B cell (primary cell): Measurements from ENCODE around the gene ZFAND6. TPM values are rescaled to one million over a fixed set of nuclear protein-coding genes. Genes with fewer than 3 reads are reported as not detected.
"Not testable (repeated sequence)": the region's sequence is repeated elsewhere in the genome, so short reads cannot be mapped to it uniquely, and the experiment has no call there.

Experiments
- ATAC-seq: fragments of 200-7000 bp; cut with Tn5 transposase; one replicate; pipeline ENCODE4 v1.10.0; 2021; ENCODE audit warnings: low read depth, mild to moderate bottlenecking, moderate number of reproducible peaks, moderate library complexity
- CTCF ChIA-PET: fragments of 350-600 bp; sonication (Branson Sonifier 250); formaldehyde crosslinking; loops from one replicate; lab custom pipeline; 2021; ENCODE audit warnings: antibody characterized with exemption, inconsistent platforms; lab: Charles Lee
- POLR2A ChIA-PET: fragments of 350-600 bp; sonication (Branson Sonifier 250); formaldehyde crosslinking; loops from one replicate; lab custom pipeline; 2021; ENCODE audit warnings: antibody characterized with exemption; lab: Charles Lee
- DNase-seq: peaks from one replicate; pipeline ENCODE4 v3.0.0; 2013
- H2AFZ ChIP-seq: 2 replicates; pipeline ENCODE4 v1.6.1; 2012; ENCODE audit warnings: mild to moderate bottlenecking, low read depth, low read length; ENCODE audit not compliant: insufficient read depth, poor library complexity, severe bottlenecking
- H3K27ac ChIP-seq, 2 donors: 1 replicate in 1 of 2; 2 replicates in 1 of 2; pipeline ENCODE4 v1.5.1; 2012 to 2013; ENCODE audit warnings: low read length in 2 of 2, mild to moderate bottlenecking in 2 of 2, moderate library complexity in 1 of 2
- H3K27me3 ChIP-seq, 4 experiments: fragments of 200-600 bp in 1 of 4; sonication (generic) in 1 of 4; replicated peaks in 1 of 4; 1 replicate in 2 of 4; 2 replicates in 2 of 4; pipeline versions ENCODE4 v1.6.1 to v1.7.0; 2013 to 2016; ENCODE audit warnings: low read length in 3 of 4, mild to moderate bottlenecking in 2 of 4, mixed read lengths in 1 of 4, moderate library complexity in 1 of 4; ENCODE audit not compliant: insufficient read depth in 4 of 4, control insufficient read depth in 3 of 4; ENCODE audit errors: control extremely low read depth in 1 of 4
- H3K36me3 ChIP-seq, 2 experiments: replicated peaks in 1 of 2; 1 replicate in 1 of 2; 2 replicates in 1 of 2; pipeline versions ENCODE4 v1.6.1 to v1.7.1; 2013; ENCODE audit warnings: low read length in 1 of 2; ENCODE audit not compliant: insufficient read depth in 2 of 2, control insufficient read depth in 1 of 2; ENCODE audit errors: control extremely low read depth in 1 of 2, extremely low read depth in 1 of 2
- H3K4me1 ChIP-seq, 2 donors: fragments of 200-600 bp in 1 of 2; sonication (generic) in 1 of 2; 1 replicate in 1 of 2; 2 replicates in 1 of 2; pipeline versions ENCODE4 v1.5.1 to v1.6.1; 2013 to 2017; ENCODE audit warnings: low read length in 2 of 2; ENCODE audit not compliant: control insufficient read depth in 2 of 2, insufficient read depth in 2 of 2
- H3K4me2 ChIP-seq: replicated peaks from 2 replicates; pipeline ENCODE3; 2012; ENCODE audit warnings: mild to moderate bottlenecking, low read depth, low read length; ENCODE audit not compliant: poor library complexity, severe bottlenecking
- H3K4me3 ChIP-seq, 5 experiments: fragments of 200-600 bp in 1 of 5; sonication (generic) in 1 of 5; 1 replicate in 3 of 5; 2 replicates in 2 of 5; pipeline versions ENCODE4 v1.5.1 to v1.7.0; 2011 to 2016; ENCODE audit warnings: low read length in 4 of 5, mild to moderate bottlenecking in 4 of 5, low read depth in 2 of 5, control low read depth in 1 of 5, moderate library complexity in 1 of 5; ENCODE audit not compliant: insufficient read depth in 1 of 5; ENCODE audit errors: control extremely low read depth in 1 of 5, extremely low read depth in 1 of 5
- H3K79me2 ChIP-seq: fragments of 200-600 bp; sonication (generic); one replicate; pipeline ENCODE4 v1.6.0; 2016; ENCODE audit warnings: low read length; ENCODE audit not compliant: control insufficient read depth, insufficient read depth
- H3K9ac ChIP-seq: fragments of 200-600 bp; sonication (generic); 2 replicates; pipeline ENCODE4 v1.6.1; 2017; ENCODE audit warnings: mild to moderate bottlenecking, low read length, moderate library complexity
- H3K9me3 ChIP-seq, 3 donors: one replicate each; pipeline versions ENCODE4 v1.6.1 to v1.7.1; 2013; ENCODE audit warnings: low read length in 2 of 3; ENCODE audit not compliant: control insufficient read depth in 2 of 3, insufficient read depth in 1 of 3; ENCODE audit errors: control extremely low read depth in 1 of 3
- H4K20me1 ChIP-seq: 2 replicates; pipeline ENCODE4 v1.6.0; 2012; ENCODE audit warnings: mild to moderate bottlenecking, low read length; ENCODE audit not compliant: insufficient read depth, control insufficient read depth, poor library complexity, severe bottlenecking
- H3K27ac Mint-ChIP-seq: one replicate; pipeline ENCODE4 v1.8.0; 2021; ENCODE audit warnings: mixed read lengths
- H3K27me3 Mint-ChIP-seq: one replicate; pipeline ENCODE4 v1.8.0; 2021; ENCODE audit warnings: mixed read lengths
- H3K4me1 Mint-ChIP-seq: one replicate; pipeline ENCODE4 v1.8.0; 2021; ENCODE audit warnings: mixed read lengths
- H3K4me3 Mint-ChIP-seq: one replicate; pipeline ENCODE4 v1.8.0; 2021; ENCODE audit warnings: mixed read lengths
- H3K9me3 Mint-ChIP-seq: one replicate; pipeline ENCODE4 v1.8.0; 2022; ENCODE audit warnings: mixed read lengths; ENCODE audit not compliant: insufficient read depth
- CTCF ChIP-seq: fragments of 200-600 bp; IDR thresholded peaks from one replicate; pipeline ENCODE4 v1.8.0; 2022; ENCODE audit warnings: antibody characterized with exemption, mild to moderate bottlenecking
- EZH2 ChIP-seq: IDR thresholded peaks from 2 replicates; pipeline ENCODE4 v1.6.1; 2012; ENCODE audit warnings: borderline replicate concordance, low read depth, mild to moderate bottlenecking, moderate library complexity, low read length; ENCODE audit not compliant: insufficient read depth, poor library complexity, severe bottlenecking
- WGBS: methylation state at CpG from one replicate; pipeline ENCODE4 v1.1.5; 2013; ENCODE audit warnings: missing lambda C conversion rate; ENCODE audit not compliant: insufficient coverage; 5-methylcytosine and 5-hydroxymethylcytosine counted together
- intact Hi-C: fragments of 100-400 bp; cut with micrococcal nuclease; formaldehyde crosslinking; loops from one replicate; pipeline ENCODE4 v1.10.0; 2022
- polyA plus RNA-seq: library from polyadenylated mRNA; depleted of rRNA; stranded (reverse); fragments of >200 nt; gene quantifications from 2 replicates; pipeline ENCODE4 v1.2.3, GENCODE V29; 2012
- total RNA-seq, 2 donors: library from RNA; stranded (reverse); fragments of 120-200 nt in 1 of 2; gene quantifications; 1 replicate in 1 of 2; 2 replicates in 1 of 2; pipeline versions ENCODE4 v1.2.3 to v1.2.4, GENCODE V29; 2013 to 2022

The ZFAND6 gene
- total and polyA plus RNA-seq, 2 donors (not counting 1 experiment from before 2014, with no cell fraction given) = 60.6 to 144 TPM

GRCh38 chr15:80121546-80121945 is 62.1 kb downstream of the ZFAND6 start:
- intact Hi-C loops = loop anchor here (2.0 kb wide), 1 partner anchor 15 kb away; no protein-coding TSS in a partner anchor
- H3K27me3 Mint-ChIP-seq = no peaks in the 10 kb centered on the region
- H3K4me1 ChIP-seq = no peaks in the 10 kb centered on the region
- DNase-seq (no peak), ATAC-seq (no peak)
- H3K27ac Mint-ChIP-seq = no peak overlapping the region
- peaks cover 19% of the 10 kb centered on the region for H3K79me2 ChIP-seq
- TF ChIP-seq CTCF (no peak), EZH2 (no peak)
- H3K27me3 ChIP-seq = no peaks in the 10 kb centered on the region
- no CpG with 5 or more reads among the region's 4 CpGs for WGBS
- no peak overlapping the region for H3K9ac ChIP-seq
- POLR2A ChIA-PET = no interaction called here
- peaks cover 44% of the 10 kb centered on the region for H4K20me1 ChIP-seq
- peaks cover 15% of the 10 kb centered on the region for H3K4me1 Mint-ChIP-seq
- H3K4me3 Mint-ChIP-seq = no peak overlapping the region
- CTCF ChIA-PET = interaction anchor here (1.0 kb wide), 1 partner anchor 8 kb away, joined by 3 read pairs; no protein-coding TSS in a partner anchor
- H2AFZ ChIP-seq = no peak overlapping the region
- no peaks in the 10 kb centered on the region for H3K9me3 Mint-ChIP-seq
- no peaks in the 10 kb centered on the region for H3K9me3 ChIP-seq
- H3K36me3 ChIP-seq = peaks cover 13 to 48% of the 10 kb centered on the region in 2 experiments
- H3K4me2 ChIP-seq = no peak overlapping the region
- H3K4me3 ChIP-seq = no peak overlapping the region
- no peak overlapping the region for H3K27ac ChIP-seq

- Histone ChIP-seq H3K27ac (no peak overlapping the region), H3K4me2 (no peak overlapping the region), H3K4me3 (no peak overlapping the region), H4K20me1 (peaks cover 37% of the 10 kb centered on the region), H3K9me3 (no peaks in the 10 kb centered on the region), H3K4me1 (no peaks in the 10 kb centered on the region), H3K36me3 (peaks cover 13 to 48% of the 10 kb centered on the region in 2 experiments), H3K9ac (no peak overlapping the region), H3K27me3 (no peaks in the 10 kb centered on the region), H2AFZ (no peak overlapping the region), H3K79me2 (peaks cover 11% of the 10 kb centered on the region)
- ATAC-seq (no peak), DNase-seq (no peak)
- Mint-ChIP-seq H3K27ac (no peak overlapping the region), H3K27me3 (no peaks in the 10 kb centered on the region), H3K4me3 (no peak overlapping the region), H3K9me3 (no peaks in the 10 kb centered on the region), H3K4me1 (peaks cover 10% of the 10 kb centered on the region)
- WGBS = 86% methylated on average over 2 of the region's 6 CpGs
- TF ChIP-seq EZH2 (no peak), CTCF (no peak)
- intact Hi-C loops = no loop called here
- POLR2A ChIA-PET = no interaction called here
- CTCF ChIA-PET = interaction anchor here (1.3 kb wide), 1 partner anchor 272 kb away, joined by 6 read pairs; no protein-coding TSS in a partner anchor
Observed at GRCh38 chr15:80123034-80123433, 63.6 kb downstream of the ZFAND6 start.

- H4K20me1 ChIP-seq, H3K9me3 ChIP-seq, H3K27me3 Mint-ChIP-seq, H3K27ac ChIP-seq, H3K4me1 Mint-ChIP-seq, H3K4me3 ChIP-seq, H2AFZ ChIP-seq, H3K9me3 Mint-ChIP-seq, DNase-seq, H3K27me3 ChIP-seq, H3K27ac Mint-ChIP-seq, CTCF ChIA-PET, H3K4me1 ChIP-seq, H3K4me2 ChIP-seq, ATAC-seq, H3K9ac ChIP-seq, intact Hi-C loops, POLR2A ChIA-PET, H3K4me3 Mint-ChIP-seq, H3K79me2 ChIP-seq: not testable (repeated sequence)
- WGBS = 100% methylated on average over 2 of the region's 6 CpGs
- H3K36me3 ChIP-seq = peaks cover 7 to 56% of the 10 kb centered on the region in 2 experiments
Observed at GRCh38 chr15:80127253-80127652, 67.8 kb downstream of the ZFAND6 start.
